NAMALWA (cell line): ENCODE data around the gene DLGAP1.
"Not testable (repeated sequence)": the region's sequence is repeated elsewhere in the genome, so short reads cannot be mapped to it uniquely, and the experiment has no call there.

Experiments used
- DNase-seq: peaks from one replicate; pipeline ENCODE4 v3.0.0-alpha.2; 2015; ENCODE audit warnings: low spot score

The DLGAP1 gene

GRCh38 chr18:4385876-4386275 is 69.2 kb downstream of the DLGAP1 start:
- no peak for DNase-seq

- DNase-seq, result no peak
Measured at GRCh38 chr18:4384932-4385331, 70.2 kb downstream of the DLGAP1 start.

GRCh38 chr18:4374564-4374963 is 80.5 kb downstream of the DLGAP1 start:
- DNase-seq, result no peak

GRCh38 chr18:4369705-4370104 is 85.4 kb downstream of the DLGAP1 start:
- no peak for DNase-seq

GRCh38 chr18:4360221-4360715 is 94.8 kb downstream of the DLGAP1 start:
- no peak for DNase-seq

- DNase-seq, result no peak
Measured at GRCh38 chr18:4358618-4359017, 96.5 kb downstream of the DLGAP1 start.

GRCh38 chr18:4357579-4357978 is 97.5 kb downstream of the DLGAP1 start:
- DNase-seq, result no peak

- DNase-seq, result no peak
Measured at GRCh38 chr18:4356929-4357328, 98.2 kb downstream of the DLGAP1 start.

- DNase-seq, result no peak
Measured at GRCh38 chr18:4353853-4354418, 101.2 kb downstream of the DLGAP1 start.

GRCh38 chr18:4352746-4353551 is 102.2 kb downstream of the DLGAP1 start:
- no peak for DNase-seq

GRCh38 chr18:4351005-4351404 is 104.1 kb downstream of the DLGAP1 start:
- no peak for DNase-seq

GRCh38 chr18:4335386-4335785 is 119.7 kb downstream of the DLGAP1 start:
- no peak for DNase-seq

- no peak for DNase-seq
Measured at GRCh38 chr18:4333043-4333442, 122.1 kb downstream of the DLGAP1 start.

GRCh38 chr18:4319738-4320677 is 135.1 kb downstream of the DLGAP1 start:
- DNase-seq, result no peak

- DNase-seq, result no peak
Measured at GRCh38 chr18:4318311-4318710, 136.8 kb downstream of the DLGAP1 start.

GRCh38 chr18:4311945-4312344 is 143.2 kb downstream of the DLGAP1 start:
- not testable (repeated sequence) for DNase-seq

GRCh38 chr18:4311136-4311535 is 144.0 kb downstream of the DLGAP1 start:
- DNase-seq, result no peak

GRCh38 chr18:4309227-4309626 is 145.9 kb downstream of the DLGAP1 start:
- no peak for DNase-seq

GRCh38 chr18:4308576-4308975 is 146.5 kb downstream of the DLGAP1 start:
- no peak for DNase-seq

GRCh38 chr18:4299395-4299794 is 155.7 kb downstream of the DLGAP1 start:
- DNase-seq, result no peak

- no peak for DNase-seq
Measured at GRCh38 chr18:4293337-4293736, 161.8 kb downstream of the DLGAP1 start.

- no peak for DNase-seq
Measured at GRCh38 chr18:4292696-4293095, 162.4 kb downstream of the DLGAP1 start.
